ENCODE results near the gene ST6GALNAC2.

Gene ST6GALNAC2

GRCh38 chr17:76578376-76578775, 7.3 kb downstream of the ST6GALNAC2 start:
- H3K4me1 ChIP-seq (ENCODE audit: control insufficient read depth, insufficient read depth, low read length), result peaks cover 3% of the 10 kb centered on the region
- H3K27me3 ChIP-seq (ENCODE audit: control insufficient read depth, insufficient read depth, low read length), result peaks cover 13% of the 10 kb centered on the region
- no peaks in the 10 kb centered on the region for H3K9me3 ChIP-seq (ENCODE audit: control insufficient read depth, insufficient read depth, low read length)
- H3K4me3 ChIP-seq (ENCODE audit: low read depth, low read length), result no peak overlapping the region
- no peak overlapping the region for H3K9ac ChIP-seq (ENCODE audit: low read depth, low read length)
- H3K36me3 ChIP-seq (ENCODE audit: control insufficient read depth, insufficient read depth, low read length), result no peaks in the 10 kb centered on the region

DNA sequence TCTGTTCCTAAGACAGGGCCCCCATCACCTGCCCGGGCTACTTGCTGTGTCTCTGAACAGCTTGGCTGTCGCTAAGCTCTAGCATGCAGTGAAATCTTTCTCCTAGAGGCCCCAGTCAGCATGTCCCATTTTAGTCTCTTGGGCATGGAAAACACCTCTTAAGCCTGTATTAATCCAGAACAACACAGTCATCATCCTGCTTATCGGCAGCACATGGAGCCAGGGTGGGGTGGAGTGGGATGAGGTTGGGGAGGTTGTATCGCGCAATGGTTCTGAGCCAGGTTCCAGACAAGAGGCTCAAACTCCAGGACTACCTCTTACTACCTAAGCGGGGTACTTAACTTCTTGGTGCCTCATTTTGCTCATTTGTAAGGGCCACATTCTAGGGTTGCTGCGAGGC, 7.8 kb downstream of the ST6GALNAC2 start:
- Histone ChIP-seq H3K36me3 (ENCODE audit: control insufficient read depth, insufficient read depth, low read length) (no peaks in the 10 kb centered on the region), H3K4me1 (ENCODE audit: control insufficient read depth, insufficient read depth, low read length) (peaks cover 3% of the 10 kb centered on the region), H3K27me3 (ENCODE audit: control insufficient read depth, insufficient read depth, low read length) (peaks cover 11% of the 10 kb centered on the region), H3K9ac (ENCODE audit: low read depth, low read length) (no peak overlapping the region), H3K9me3 (ENCODE audit: control insufficient read depth, insufficient read depth, low read length) (no peaks in the 10 kb centered on the region), H3K4me3 (ENCODE audit: low read depth, low read length) (no peak overlapping the region)

DNA sequence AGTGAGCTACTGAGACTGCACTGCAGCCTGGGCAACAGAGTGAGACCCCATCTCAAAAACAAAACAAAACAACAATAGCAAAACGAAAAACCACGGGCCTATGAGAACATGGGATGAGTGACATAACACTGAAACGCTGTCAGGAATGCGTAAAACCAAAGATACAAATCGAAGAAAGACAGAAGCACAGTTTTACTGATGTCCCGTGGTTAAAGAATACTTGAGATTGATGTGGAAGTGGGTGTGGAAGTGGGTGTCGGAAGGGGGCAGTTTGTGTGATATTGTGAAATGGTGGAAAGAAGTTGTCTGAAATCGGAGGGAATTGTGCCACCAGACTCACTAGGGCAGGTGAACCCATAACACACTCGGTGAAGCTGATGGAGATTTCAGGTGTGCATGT, 9.5 kb downstream of the ST6GALNAC2 start:
- H3K4me3 ChIP-seq (ENCODE audit: low read depth, low read length), result no peak overlapping the region
- H3K4me1 ChIP-seq (ENCODE audit: control insufficient read depth, insufficient read depth, low read length), result peaks cover 3% of the 10 kb centered on the region
- no peak overlapping the region for H3K9ac ChIP-seq (ENCODE audit: low read depth, low read length)
- no peaks in the 10 kb centered on the region for H3K36me3 ChIP-seq (ENCODE audit: control insufficient read depth, insufficient read depth, low read length)
- H3K27me3 ChIP-seq (ENCODE audit: control insufficient read depth, insufficient read depth, low read length), result peaks cover 8% of the 10 kb centered on the region
- no peaks in the 10 kb centered on the region for H3K9me3 ChIP-seq (ENCODE audit: control insufficient read depth, insufficient read depth, low read length)

DNA sequence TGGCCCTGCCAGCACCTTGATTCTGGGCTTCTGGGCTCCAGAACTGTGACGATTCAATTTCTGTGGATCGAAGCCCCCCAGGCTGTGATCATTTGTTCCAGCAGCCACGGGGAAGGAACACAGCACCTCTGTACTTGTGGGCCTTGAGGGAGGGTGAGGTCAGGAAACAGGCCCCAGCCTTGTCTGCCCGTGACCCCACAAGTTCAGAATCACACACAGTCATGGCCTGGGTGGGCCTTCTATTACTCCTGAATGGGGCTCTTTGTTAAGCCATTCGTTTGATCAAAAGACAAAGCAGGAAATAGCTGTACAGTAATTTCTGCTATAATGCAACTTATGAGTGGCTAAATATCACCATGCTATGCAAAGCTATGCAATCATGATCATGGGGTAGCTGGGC, 10.1 kb downstream of the ST6GALNAC2 start:
- Histone ChIP-seq H3K9me3 (ENCODE audit: control insufficient read depth, insufficient read depth, low read length) (no peaks in the 10 kb centered on the region), H3K36me3 (ENCODE audit: control insufficient read depth, insufficient read depth, low read length) (no peaks in the 10 kb centered on the region), H3K4me1 (ENCODE audit: control insufficient read depth, insufficient read depth, low read length) (no peaks in the 10 kb centered on the region), H3K27me3 (ENCODE audit: control insufficient read depth, insufficient read depth, low read length) (peaks cover 8% of the 10 kb centered on the region), H3K9ac (ENCODE audit: low read depth, low read length) (no peak overlapping the region), H3K4me3 (ENCODE audit: low read depth, low read length) (no peak overlapping the region)

DNA sequence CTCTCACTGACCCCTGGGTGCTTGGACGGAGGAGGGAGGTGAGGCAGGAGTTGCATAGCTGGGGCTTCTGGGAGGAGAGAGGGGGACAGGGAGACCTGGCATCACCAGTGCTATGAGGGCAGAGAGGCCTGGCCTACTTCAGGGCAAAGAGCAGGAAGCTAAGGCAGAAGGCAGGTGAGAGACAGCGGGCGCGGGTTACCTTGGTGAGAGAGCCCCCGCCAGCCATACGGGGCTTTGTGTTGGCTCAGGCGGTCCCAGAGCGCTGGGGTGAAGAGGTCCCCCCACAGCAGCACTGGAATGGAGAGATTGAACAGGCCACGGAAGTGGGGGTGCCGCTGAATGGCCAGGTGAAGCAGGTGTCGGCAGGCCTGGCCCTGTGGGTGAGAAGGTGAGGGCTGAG, 11.5 kb downstream of the ST6GALNAC2 start:
- H3K4me3 ChIP-seq (ENCODE audit: low read depth, low read length), result no peak overlapping the region
- H3K4me1 ChIP-seq (ENCODE audit: control insufficient read depth, insufficient read depth, low read length), result peaks cover 5% of the 10 kb centered on the region
- H3K9ac ChIP-seq (ENCODE audit: low read depth, low read length), result no peak overlapping the region
- H3K27me3 ChIP-seq (ENCODE audit: control insufficient read depth, insufficient read depth, low read length), result peaks cover 7% of the 10 kb centered on the region
- no peaks in the 10 kb centered on the region for H3K9me3 ChIP-seq (ENCODE audit: control insufficient read depth, insufficient read depth, low read length)
- no peaks in the 10 kb centered on the region for H3K36me3 ChIP-seq (ENCODE audit: control insufficient read depth, insufficient read depth, low read length)

- Histone ChIP-seq H3K27me3 (ENCODE audit: control insufficient read depth, insufficient read depth, low read length) (no peaks in the 10 kb centered on the region), H3K9ac (ENCODE audit: low read depth, low read length) (no peak overlapping the region), H3K4me1 (ENCODE audit: control insufficient read depth, insufficient read depth, low read length) (peaks cover 8% of the 10 kb centered on the region), H3K36me3 (ENCODE audit: control insufficient read depth, insufficient read depth, low read length) (no peaks in the 10 kb centered on the region), H3K4me3 (ENCODE audit: low read depth, low read length) (no peak overlapping the region), H3K9me3 (ENCODE audit: control insufficient read depth, insufficient read depth, low read length) (no peaks in the 10 kb centered on the region)
Observed at GRCh38 chr17:76573096-76573495, 12.6 kb downstream of the ST6GALNAC2 start.

DNA sequence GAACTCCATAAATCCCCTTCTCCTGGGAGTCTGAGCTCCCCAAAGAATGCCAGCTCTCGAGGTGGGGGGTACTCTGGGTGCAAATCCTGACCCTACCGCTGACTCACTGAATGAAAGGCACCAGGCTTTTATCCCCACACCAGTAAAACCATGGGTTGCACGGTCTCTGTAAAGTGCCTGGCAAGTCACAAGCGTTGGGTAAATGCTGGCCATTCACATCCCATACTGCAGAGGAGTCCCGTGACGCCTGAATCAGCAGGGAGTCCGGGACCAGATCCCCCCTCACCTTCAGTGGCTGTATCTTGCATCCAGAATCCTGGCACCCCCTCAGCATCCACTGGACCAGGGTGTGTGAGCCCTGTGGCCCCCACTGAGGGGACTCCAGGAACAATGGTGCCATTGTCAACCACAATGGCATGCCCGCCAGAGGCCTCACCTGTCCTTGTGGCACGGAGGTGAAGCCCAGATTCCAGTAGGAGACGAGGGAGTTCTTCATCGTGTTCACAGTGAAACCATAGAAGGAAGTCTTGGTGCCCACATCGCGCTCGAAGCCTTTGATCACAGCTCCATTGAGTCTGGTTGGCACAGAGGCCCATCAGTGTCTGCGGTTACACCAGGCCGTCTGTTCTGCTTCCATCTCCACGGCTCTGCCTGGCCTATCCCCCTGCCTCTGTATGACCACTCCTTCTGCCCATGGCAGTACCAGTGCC, 13.3 kb downstream of the ST6GALNAC2 start:
- no peaks in the 10 kb centered on the region for H3K27me3 ChIP-seq (ENCODE audit: control insufficient read depth, insufficient read depth, low read length)
- no peak overlapping the region for H3K9ac ChIP-seq (ENCODE audit: low read depth, low read length)

DNA sequence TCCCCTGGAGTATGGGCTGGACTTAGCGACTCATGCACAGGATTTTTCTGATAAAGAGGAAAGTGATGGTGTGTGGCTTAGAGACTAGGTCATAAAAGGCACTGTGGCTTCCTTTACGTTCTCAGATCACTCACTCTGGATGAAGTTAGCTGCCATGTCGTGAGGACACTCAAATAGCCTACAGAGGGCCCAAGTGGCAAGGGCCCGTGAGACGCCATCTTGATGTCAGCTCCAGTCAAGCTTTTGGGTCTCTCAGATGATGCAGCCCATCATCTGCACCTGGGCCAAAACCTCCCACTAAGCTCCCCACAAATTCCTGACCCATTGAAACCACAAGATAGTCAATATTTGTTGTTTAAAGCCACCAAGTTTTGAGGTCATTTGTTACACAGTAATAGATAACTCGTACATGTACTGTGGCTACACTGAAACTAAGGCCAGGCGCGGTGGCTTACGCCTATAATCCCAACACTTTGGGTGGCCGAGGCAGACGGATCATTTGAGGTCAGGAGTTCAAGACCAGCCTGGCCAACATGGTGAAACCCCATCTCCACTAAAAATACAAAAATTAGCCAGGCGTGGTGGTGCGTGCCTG, 14.7 kb downstream of the ST6GALNAC2 start:
- Histone ChIP-seq H3K27me3 (ENCODE audit: control insufficient read depth, insufficient read depth, low read length) (no peaks in the 10 kb centered on the region), H3K36me3 (ENCODE audit: control insufficient read depth, insufficient read depth, low read length) (peaks cover 4% of the 10 kb centered on the region), H3K4me1 (ENCODE audit: control insufficient read depth, insufficient read depth, low read length) (peaks cover 18% of the 10 kb centered on the region), H3K9me3 (ENCODE audit: control insufficient read depth, insufficient read depth, low read length) (no peaks in the 10 kb centered on the region), H3K9ac (ENCODE audit: low read depth, low read length) (no peak overlapping the region), H3K4me3 (ENCODE audit: low read depth, low read length) (no peak overlapping the region)

More for the DNA sequence above, 13.3 kb downstream of the ST6GALNAC2 start:
- H3K36me3 ChIP-seq (ENCODE audit: control insufficient read depth, insufficient read depth, low read length), result no peaks in the 10 kb centered on the region
- H3K4me3 ChIP-seq (ENCODE audit: low read depth, low read length), result no peak overlapping the region
- no peaks in the 10 kb centered on the region for H3K9me3 ChIP-seq (ENCODE audit: control insufficient read depth, insufficient read depth, low read length)
- H3K4me1 ChIP-seq (ENCODE audit: control insufficient read depth, insufficient read depth, low read length), result peaks cover 14% of the 10 kb centered on the region

DNA sequence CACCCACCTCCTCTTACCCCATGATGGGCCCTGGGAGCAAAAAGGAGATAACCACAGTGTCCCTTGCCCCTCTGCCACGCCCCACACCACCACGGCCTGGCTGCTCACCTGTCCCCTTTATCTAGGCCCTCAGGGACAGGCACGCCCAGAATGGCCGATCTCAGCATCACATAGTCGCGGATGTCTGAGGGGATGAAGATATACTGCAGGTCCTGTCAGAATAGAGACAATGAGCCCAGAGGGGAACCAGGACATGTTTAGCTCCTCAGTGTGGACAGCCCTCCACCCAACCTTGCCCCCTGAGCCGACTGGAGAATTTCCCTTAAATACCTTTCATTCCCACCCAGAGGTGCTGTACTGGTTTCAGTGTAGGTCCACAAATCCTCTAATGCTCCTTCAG, 15.2 kb downstream of the ST6GALNAC2 start:
- H3K4me3 ChIP-seq (ENCODE audit: low read depth, low read length), result no peak overlapping the region
- H3K36me3 ChIP-seq (ENCODE audit: control insufficient read depth, insufficient read depth, low read length), result peaks cover 8% of the 10 kb centered on the region
- H3K9ac ChIP-seq (ENCODE audit: low read depth, low read length), result no peak overlapping the region
- H3K9me3 ChIP-seq (ENCODE audit: control insufficient read depth, insufficient read depth, low read length), result no peaks in the 10 kb centered on the region
- H3K4me1 ChIP-seq (ENCODE audit: control insufficient read depth, insufficient read depth, low read length), result peaks cover 18% of the 10 kb centered on the region
- no peaks in the 10 kb centered on the region for H3K27me3 ChIP-seq (ENCODE audit: control insufficient read depth, insufficient read depth, low read length)

GRCh38 chr17:76569607-76570279, 15.9 kb downstream of the ST6GALNAC2 start:
- Histone ChIP-seq H3K9ac (ENCODE audit: low read depth, low read length) (no peak overlapping the region), H3K4me3 (ENCODE audit: low read depth, low read length) (no peak overlapping the region), H3K27me3 (ENCODE audit: control insufficient read depth, insufficient read depth, low read length) (no peaks in the 10 kb centered on the region), H3K9me3 (ENCODE audit: control insufficient read depth, insufficient read depth, low read length) (no peaks in the 10 kb centered on the region), H3K36me3 (ENCODE audit: control insufficient read depth, insufficient read depth, low read length) (peaks cover 16% of the 10 kb centered on the region), H3K4me1 (ENCODE audit: control insufficient read depth, insufficient read depth, low read length) (peaks cover 18% of the 10 kb centered on the region)

DNA sequence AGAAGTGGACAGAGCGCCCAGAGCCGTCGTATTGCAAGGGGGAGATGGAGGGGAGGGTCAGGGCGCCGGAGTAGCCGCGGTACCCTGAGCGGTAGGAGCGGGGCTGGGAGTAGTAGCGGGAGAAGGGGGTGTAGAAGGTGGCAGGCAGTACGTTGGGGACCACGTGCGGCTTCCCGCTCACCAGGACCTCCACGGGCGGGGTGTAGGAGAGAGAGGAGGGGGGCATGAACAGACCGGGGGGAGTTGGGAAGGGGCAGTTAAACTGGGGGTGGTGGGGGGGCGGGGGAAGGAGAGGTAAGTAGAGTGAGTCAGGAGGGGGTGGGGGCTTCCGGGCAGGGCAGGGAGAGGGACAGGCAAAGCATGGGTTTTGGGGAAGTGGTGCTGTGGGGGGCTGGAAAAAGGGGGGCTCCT, 16.8 kb downstream of the ST6GALNAC2 start:
- Histone ChIP-seq H3K4me3 (ENCODE audit: low read depth, low read length) (no peak overlapping the region), H3K4me1 (ENCODE audit: control insufficient read depth, insufficient read depth, low read length) (peaks cover 18% of the 10 kb centered on the region), H3K36me3 (ENCODE audit: control insufficient read depth, insufficient read depth, low read length) (peaks cover 19% of the 10 kb centered on the region), H3K9ac (ENCODE audit: low read depth, low read length) (no peak overlapping the region), H3K27me3 (ENCODE audit: control insufficient read depth, insufficient read depth, low read length) (no peaks in the 10 kb centered on the region), H3K9me3 (ENCODE audit: control insufficient read depth, insufficient read depth, low read length) (no peaks in the 10 kb centered on the region)

All from iPS-15b (cell line).